HFF-Myc (cell line): Measurements from ENCODE around the gene SLC43A1.

ENCODE experiments used
- DNase-seq: peaks from one replicate; pipeline ENCODE4 v3.0.0-alpha.2; 2011; ENCODE audit warnings: low read depth; ENCODE audit errors: extremely low read depth
- H3K4me3 ChIP-seq: replicated peaks from 2 replicates; pipeline ENCODE4 v1.5.1; 2011; ENCODE audit warnings: low read depth, mild to moderate bottlenecking, control low read depth, low read length
- TF ChIP-seq, protein P1 (sequence below): IDR thresholded peaks from 2 replicates; pipeline ENCODE4 v1.5.1; 2012; ENCODE audit warnings: mild to moderate bottlenecking, low read depth, low read length, control low read depth; ENCODE audit errors: missing control alignments

The SLC43A1 gene

GRCh38 chr11:57468276-57468675 is 47.2 kb downstream of the SLC43A1 start:
- no peak for DNase-seq
- TF ChIP-seq, protein P1, sequence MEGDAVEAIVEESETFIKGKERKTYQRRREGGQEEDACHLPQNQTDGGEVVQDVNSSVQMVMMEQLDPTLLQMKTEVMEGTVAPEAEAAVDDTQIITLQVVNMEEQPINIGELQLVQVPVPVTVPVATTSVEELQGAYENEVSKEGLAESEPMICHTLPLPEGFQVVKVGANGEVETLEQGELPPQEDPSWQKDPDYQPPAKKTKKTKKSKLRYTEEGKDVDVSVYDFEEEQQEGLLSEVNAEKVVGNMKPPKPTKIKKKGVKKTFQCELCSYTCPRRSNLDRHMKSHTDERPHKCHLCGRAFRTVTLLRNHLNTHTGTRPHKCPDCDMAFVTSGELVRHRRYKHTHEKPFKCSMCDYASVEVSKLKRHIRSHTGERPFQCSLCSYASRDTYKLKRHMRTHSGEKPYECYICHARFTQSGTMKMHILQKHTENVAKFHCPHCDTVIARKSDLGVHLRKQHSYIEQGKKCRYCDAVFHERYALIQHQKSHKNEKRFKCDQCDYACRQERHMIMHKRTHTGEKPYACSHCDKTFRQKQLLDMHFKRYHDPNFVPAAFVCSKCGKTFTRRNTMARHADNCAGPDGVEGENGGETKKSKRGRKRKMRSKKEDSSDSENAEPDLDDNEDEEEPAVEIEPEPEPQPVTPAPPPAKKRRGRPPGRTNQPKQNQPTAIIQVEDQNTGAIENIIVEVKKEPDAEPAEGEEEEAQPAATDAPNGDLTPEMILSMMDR, result no peak
- H3K4me3 ChIP-seq, result no peak overlapping the region

- H3K4me3 ChIP-seq, result no peak overlapping the region
- DNase-seq, result no peak
- TF ChIP-seq, protein P1, result no peak
Observed at GRCh38 chr11:57467508-57468157, 47.9 kb downstream of the SLC43A1 start.

- TF ChIP-seq, protein P1, result no peak
- H3K4me3 ChIP-seq, result no peak overlapping the region
- no peak for DNase-seq
Observed at GRCh38 chr11:57466680-57467079, 48.8 kb downstream of the SLC43A1 start.

- H3K4me3 ChIP-seq, result no peak overlapping the region
- TF ChIP-seq, protein P1, result no peak
- DNase-seq, result no peak
Observed at GRCh38 chr11:57464539-57465181, 50.8 kb downstream of the SLC43A1 start.

DNA sequence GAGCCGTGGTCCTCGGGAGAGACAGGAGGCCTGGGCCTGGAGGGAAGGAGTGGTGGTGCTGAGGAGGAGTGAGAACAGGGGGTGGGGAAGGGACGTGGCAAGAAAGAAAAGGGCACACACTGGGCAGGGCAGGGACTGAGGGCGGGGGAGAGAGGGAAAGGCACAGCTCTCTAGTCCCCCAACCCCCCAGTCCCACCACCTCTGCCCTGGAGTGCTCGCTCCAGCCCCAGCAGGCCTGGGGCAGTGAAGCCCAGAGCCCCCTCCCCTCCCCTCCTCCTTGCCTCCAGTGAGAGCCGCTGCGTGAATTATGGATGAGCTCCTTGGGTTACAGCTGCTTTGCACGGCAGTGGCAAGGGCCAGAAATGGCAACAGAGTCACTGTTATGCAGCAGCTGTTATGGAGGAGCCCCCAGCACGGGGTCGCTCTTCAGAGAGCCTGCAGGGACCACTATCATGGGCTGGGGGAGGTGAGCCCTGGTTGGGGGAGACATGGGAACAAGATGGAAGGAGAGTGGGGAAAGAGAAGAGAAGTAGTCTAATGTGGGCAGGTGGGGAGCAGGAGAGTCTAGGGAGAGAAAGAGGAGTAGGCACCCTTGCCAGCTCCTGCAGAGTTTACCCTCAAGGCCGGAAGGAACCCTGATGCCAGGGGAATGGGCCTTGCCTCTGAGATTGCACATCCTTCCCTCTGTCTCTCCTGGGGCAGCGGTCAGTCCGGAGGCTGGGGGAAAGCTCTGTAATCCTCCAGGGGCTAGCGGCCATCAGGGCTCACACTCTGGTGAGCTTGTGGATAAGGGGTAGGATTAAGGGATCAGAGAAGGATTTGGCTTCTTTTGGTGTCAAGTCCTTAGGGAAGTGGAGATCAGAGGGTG is 51.6 kb downstream of the SLC43A1 start:
- no peak overlapping the region for H3K4me3 ChIP-seq
- no peak for DNase-seq
- TF ChIP-seq, protein P1, result no peak

- no peak overlapping the region for H3K4me3 ChIP-seq
- DNase-seq, result no peak
- TF ChIP-seq, protein P1, result no peak
Observed at GRCh38 chr11:57462597-57462996, 52.9 kb downstream of the SLC43A1 start.
